GM18858 (cell line): ENCODE results near the gene TCF15.

Source experiments
- ATAC-seq: cut with Tn5 transposase; IDR thresholded peaks from one replicate; pipeline ENCODE4 v1.9.1; 2021; ENCODE audit not compliant: unreplicated experiment

TCF15 gene

GRCh38 chr20:615514-615913 is 5.4 kb upstream of the TCF15 start:
- no peak for ATAC-seq

- ATAC-seq, result no peak
Observed at GRCh38 chr20:611843-612185, 1.7 kb upstream of the TCF15 start.

- no peak for ATAC-seq
Observed at GRCh38 chr20:611047-611842, 1.1 kb upstream of the TCF15 start.

GRCh38 chr20:609371-609964 is 641 bp downstream of the TCF15 start:
- no peak for ATAC-seq

- ATAC-seq, result no peak
Observed at GRCh38 chr20:608970-609369, 1.1 kb downstream of the TCF15 start.

GRCh38 chr20:607476-607875 is 2.6 kb downstream of the TCF15 start:
- ATAC-seq, result no peak

- ATAC-seq, result no peak
Observed at GRCh38 chr20:605237-605636, 4.9 kb downstream of the TCF15 start.

- no peak for ATAC-seq
Observed at GRCh38 chr20:603116-603640, 6.9 kb downstream of the TCF15 start.

GRCh38 chr20:602111-602970 is 7.8 kb downstream of the TCF15 start:
- no peak for ATAC-seq

GRCh38 chr20:600736-601135 is 9.4 kb downstream of the TCF15 start:
- no peak for ATAC-seq

GRCh38 chr20:600141-600540 is 10.0 kb downstream of the TCF15 start:
- no peak for ATAC-seq

GRCh38 chr20:598133-598850 is 11.8 kb downstream of the TCF15 start:
- no peak for ATAC-seq

- no peak for ATAC-seq
Observed at GRCh38 chr20:597560-597959, 12.5 kb downstream of the TCF15 start.

GRCh38 chr20:595330-596308 is 14.5 kb downstream of the TCF15 start:
- no peak for ATAC-seq

GRCh38 chr20:592506-592905 is 17.6 kb downstream of the TCF15 start:
- ATAC-seq, result no peak

- no peak for ATAC-seq
Observed at GRCh38 chr20:591941-592340, 18.2 kb downstream of the TCF15 start.

- ATAC-seq, result peak; percentile 44
Observed at GRCh38 chr20:588932-589672, 21.0 kb downstream of the TCF15 start.

- no peak for ATAC-seq
Observed at GRCh38 chr20:588476-588875, 21.6 kb downstream of the TCF15 start.

- ATAC-seq, result no peak
Observed at GRCh38 chr20:584971-585301, 25.2 kb downstream of the TCF15 start.
